Measurements from ENCODE around the gene CAPN2. TPM values are rescaled to one million over a fixed set of nuclear protein-coding genes. Genes with fewer than 3 reads are reported as not detected.
A peak's percentile ranks its signal among the peaks of the same experiment; 100 is the strongest.

The CAPN2 gene
- total RNA-seq, 1 donor from 2014 or later = 271 TPM

- no peaks in the 10 kb centered on the region for H3K9me3 Mint-ChIP-seq (ENCODE audit: unreplicated experiment)
- peak; percentile 68 for DNase-seq (ENCODE audit: extremely low spot score, unreplicated experiment)
- TF ChIP-seq, protein P1, sequence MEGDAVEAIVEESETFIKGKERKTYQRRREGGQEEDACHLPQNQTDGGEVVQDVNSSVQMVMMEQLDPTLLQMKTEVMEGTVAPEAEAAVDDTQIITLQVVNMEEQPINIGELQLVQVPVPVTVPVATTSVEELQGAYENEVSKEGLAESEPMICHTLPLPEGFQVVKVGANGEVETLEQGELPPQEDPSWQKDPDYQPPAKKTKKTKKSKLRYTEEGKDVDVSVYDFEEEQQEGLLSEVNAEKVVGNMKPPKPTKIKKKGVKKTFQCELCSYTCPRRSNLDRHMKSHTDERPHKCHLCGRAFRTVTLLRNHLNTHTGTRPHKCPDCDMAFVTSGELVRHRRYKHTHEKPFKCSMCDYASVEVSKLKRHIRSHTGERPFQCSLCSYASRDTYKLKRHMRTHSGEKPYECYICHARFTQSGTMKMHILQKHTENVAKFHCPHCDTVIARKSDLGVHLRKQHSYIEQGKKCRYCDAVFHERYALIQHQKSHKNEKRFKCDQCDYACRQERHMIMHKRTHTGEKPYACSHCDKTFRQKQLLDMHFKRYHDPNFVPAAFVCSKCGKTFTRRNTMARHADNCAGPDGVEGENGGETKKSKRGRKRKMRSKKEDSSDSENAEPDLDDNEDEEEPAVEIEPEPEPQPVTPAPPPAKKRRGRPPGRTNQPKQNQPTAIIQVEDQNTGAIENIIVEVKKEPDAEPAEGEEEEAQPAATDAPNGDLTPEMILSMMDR (IDR thresholded peaks at IDR 0.05) = no peak
- H3K36me3 Mint-ChIP-seq (ENCODE audit: unreplicated experiment) = peaks cover 52% of the 10 kb centered on the region
- H3K4me1 Mint-ChIP-seq (ENCODE audit: unreplicated experiment) = peaks cover 36% of the 10 kb centered on the region
- H3K4me3 Mint-ChIP-seq (ENCODE audit: unreplicated experiment) = no peak overlapping the region
- peak overlapping the region; percentile 75 for H3K27ac Mint-ChIP-seq (ENCODE audit: unreplicated experiment)
- H3K27me3 Mint-ChIP-seq (ENCODE audit: unreplicated experiment) = no peaks in the 10 kb centered on the region
These were observed 63.9 kb downstream of the CAPN2 start for GRCh38 chr1:223776075-223776814.

GRCh38 chr1:223776826-223777454 is 64.6 kb downstream of the CAPN2 start:
- H3K9me3 Mint-ChIP-seq (ENCODE audit: unreplicated experiment) = no peaks in the 10 kb centered on the region
- no peaks in the 10 kb centered on the region for H3K27me3 Mint-ChIP-seq (ENCODE audit: unreplicated experiment)
- TF ChIP-seq, protein P1 (IDR thresholded peaks at IDR 0.05) = no peak
- H3K27ac Mint-ChIP-seq (ENCODE audit: unreplicated experiment) = peak overlapping the region; percentile 64
- DNase-seq (ENCODE audit: extremely low spot score, unreplicated experiment) = peak; percentile 17
- no peak overlapping the region for H3K4me3 Mint-ChIP-seq (ENCODE audit: unreplicated experiment)
- H3K36me3 Mint-ChIP-seq (ENCODE audit: unreplicated experiment) = peaks cover 52% of the 10 kb centered on the region
- H3K4me1 Mint-ChIP-seq (ENCODE audit: unreplicated experiment) = peaks cover 29% of the 10 kb centered on the region

- TF ChIP-seq, protein P1 (IDR thresholded peaks at IDR 0.05) = no peak
- peaks cover 10% of the 10 kb centered on the region for H3K4me1 Mint-ChIP-seq (ENCODE audit: unreplicated experiment)
- peak overlapping the region; percentile 34 for H3K27ac Mint-ChIP-seq (ENCODE audit: unreplicated experiment)
- H3K4me3 Mint-ChIP-seq (ENCODE audit: unreplicated experiment) = no peak overlapping the region
- H3K27me3 Mint-ChIP-seq (ENCODE audit: unreplicated experiment) = no peaks in the 10 kb centered on the region
- H3K36me3 Mint-ChIP-seq (ENCODE audit: unreplicated experiment) = peaks cover 54% of the 10 kb centered on the region
- no peak for DNase-seq (ENCODE audit: extremely low spot score, unreplicated experiment)
- H3K9me3 Mint-ChIP-seq (ENCODE audit: unreplicated experiment) = no peaks in the 10 kb centered on the region
These were observed 68.0 kb downstream of the CAPN2 start for GRCh38 chr1:223780318-223780717.

- Mint-ChIP-seq H3K9me3 (ENCODE audit: unreplicated experiment) (no peaks in the 10 kb centered on the region), H3K27ac (ENCODE audit: unreplicated experiment) (peak overlapping the region; percentile 46), H3K36me3 (ENCODE audit: unreplicated experiment) (peaks cover 55% of the 10 kb centered on the region), H3K27me3 (ENCODE audit: unreplicated experiment) (no peaks in the 10 kb centered on the region), H3K4me1 (ENCODE audit: unreplicated experiment) (peaks cover 6% of the 10 kb centered on the region), H3K4me3 (ENCODE audit: unreplicated experiment) (no peak overlapping the region)
- TF ChIP-seq, protein P1 (IDR thresholded peaks at IDR 0.05) = no peak
- DNase-seq (ENCODE audit: extremely low spot score, unreplicated experiment) = no peak
These were observed 68.6 kb downstream of the CAPN2 start for GRCh38 chr1:223780949-223781348.

- H3K4me3 Mint-ChIP-seq (ENCODE audit: unreplicated experiment) = no peak overlapping the region
- no peak overlapping the region for H3K27ac Mint-ChIP-seq (ENCODE audit: unreplicated experiment)
- no peaks in the 10 kb centered on the region for H3K27me3 Mint-ChIP-seq (ENCODE audit: unreplicated experiment)
- peaks cover 41% of the 10 kb centered on the region for H3K36me3 Mint-ChIP-seq (ENCODE audit: unreplicated experiment)
- no peaks in the 10 kb centered on the region for H3K4me1 Mint-ChIP-seq (ENCODE audit: unreplicated experiment)
- no peaks in the 10 kb centered on the region for H3K9me3 Mint-ChIP-seq (ENCODE audit: unreplicated experiment)
- no peak for DNase-seq (ENCODE audit: extremely low spot score, unreplicated experiment)
- TF ChIP-seq, protein P1 (IDR thresholded peaks at IDR 0.05) = no peak
These were observed 71.3 kb downstream of the CAPN2 start for GRCh38 chr1:223783676-223784075.

All from osteocyte (in vitro differentiated cells).